ENCODE data around the gene C2CD4D. TPM values are rescaled to one million over a fixed set of nuclear protein-coding genes. Genes with fewer than 3 reads are reported as not detected.

The C2CD4D gene
- total and polyA plus RNA-seq, 9 donors = 0.07 to 0.27 (median 0.18) TPM; not detected in 2

GRCh38 chr1:151825751-151826660, 13.6 kb downstream of the C2CD4D start:
- DNase-seq = no peak
- Histone ChIP-seq H3K36me3 (ENCODE audit: control insufficient read depth, insufficient read depth, low read length) (no peaks in the 10 kb centered on the region), H3K27ac (ENCODE audit: low read length) (peak overlapping the region; percentile 66), H3K27me3 (ENCODE audit: control insufficient read depth, insufficient read depth, low read length) (peaks cover 2% of the 10 kb centered on the region), H3K4me1 (ENCODE audit: control insufficient read depth, insufficient read depth, low read length) (peaks cover 43% of the 10 kb centered on the region), H3K4me3 (ENCODE audit: low read length) (no peak overlapping the region), H3K9me3 (replicated peaks; ENCODE audit: control insufficient read depth, low read depth, low read length) (no peaks in the 10 kb centered on the region)
- WGBS (ENCODE audit: insufficient coverage) = 17% methylated on average over 5 of the region's 21 CpGs

- Histone ChIP-seq H3K27me3 (ENCODE audit: control insufficient read depth, insufficient read depth, low read length) (peaks cover 2% of the 10 kb centered on the region), H3K9me3 (replicated peaks; ENCODE audit: control insufficient read depth, low read depth, low read length) (no peaks in the 10 kb centered on the region), H3K27ac (ENCODE audit: low read length) (peak overlapping the region; percentile 66), H3K4me3 (ENCODE audit: low read length) (no peak overlapping the region), H3K4me1 (ENCODE audit: control insufficient read depth, insufficient read depth, low read length) (peaks cover 39% of the 10 kb centered on the region), H3K36me3 (ENCODE audit: control insufficient read depth, insufficient read depth, low read length) (no peaks in the 10 kb centered on the region)
- DNase-seq = peak; percentile 56
- 87% methylated on average over 7 of the region's 9 CpGs for WGBS (ENCODE audit: insufficient coverage)
Observed at GRCh38 chr1:151825204-151825603, 14.4 kb downstream of the C2CD4D start.

- Histone ChIP-seq H3K4me1 (ENCODE audit: control insufficient read depth, insufficient read depth, low read length) (peaks cover 29% of the 10 kb centered on the region), H3K27ac (ENCODE audit: low read length) (no peak overlapping the region), H3K9me3 (replicated peaks; ENCODE audit: control insufficient read depth, low read depth, low read length) (no peaks in the 10 kb centered on the region), H3K36me3 (ENCODE audit: control insufficient read depth, insufficient read depth, low read length) (no peaks in the 10 kb centered on the region), H3K4me3 (ENCODE audit: low read length) (no peak overlapping the region), H3K27me3 (ENCODE audit: control insufficient read depth, insufficient read depth, low read length) (peaks cover under 1% of the 10 kb centered on the region)
- 79% methylated on average over 7 of the region's 8 CpGs for WGBS (ENCODE audit: insufficient coverage)
- no peak for DNase-seq
Observed at GRCh38 chr1:151823175-151823574, 16.4 kb downstream of the C2CD4D start.

GRCh38 chr1:151822404-151822803, 17.2 kb downstream of the C2CD4D start:
- Histone ChIP-seq H3K27ac (ENCODE audit: low read length) (no peak overlapping the region), H3K9me3 (replicated peaks; ENCODE audit: control insufficient read depth, low read depth, low read length) (no peaks in the 10 kb centered on the region), H3K36me3 (ENCODE audit: control insufficient read depth, insufficient read depth, low read length) (no peaks in the 10 kb centered on the region), H3K27me3 (ENCODE audit: control insufficient read depth, insufficient read depth, low read length) (no peaks in the 10 kb centered on the region), H3K4me1 (ENCODE audit: control insufficient read depth, insufficient read depth, low read length) (peaks cover 31% of the 10 kb centered on the region), H3K4me3 (ENCODE audit: low read length) (no peak overlapping the region)
- no peak for DNase-seq
- WGBS (ENCODE audit: insufficient coverage) = 17% methylated on average over 2 of the region's 7 CpGs

- Histone ChIP-seq H3K36me3 (ENCODE audit: control insufficient read depth, insufficient read depth, low read length) (peaks cover 2% of the 10 kb centered on the region), H3K27ac (ENCODE audit: low read length) (no peak overlapping the region), H3K4me3 (ENCODE audit: low read length) (no peak overlapping the region), H3K4me1 (ENCODE audit: control insufficient read depth, insufficient read depth, low read length) (peaks cover 38% of the 10 kb centered on the region), H3K9me3 (replicated peaks; ENCODE audit: control insufficient read depth, low read depth, low read length) (no peaks in the 10 kb centered on the region), H3K27me3 (ENCODE audit: control insufficient read depth, insufficient read depth, low read length) (no peaks in the 10 kb centered on the region)
- WGBS (ENCODE audit: insufficient coverage) = no CpG with 5 or more reads among the region's 2 CpGs
- no peak for DNase-seq
Observed at GRCh38 chr1:151820940-151821339, 18.7 kb downstream of the C2CD4D start.

GRCh38 chr1:151819976-151820623, 19.5 kb downstream of the C2CD4D start:
- Histone ChIP-seq H3K9me3 (replicated peaks; ENCODE audit: control insufficient read depth, low read depth, low read length) (no peaks in the 10 kb centered on the region), H3K4me1 (ENCODE audit: control insufficient read depth, insufficient read depth, low read length) (peaks cover 34% of the 10 kb centered on the region), H3K4me3 (ENCODE audit: low read length) (no peak overlapping the region), H3K27ac (ENCODE audit: low read length) (no peak overlapping the region), H3K27me3 (ENCODE audit: control insufficient read depth, insufficient read depth, low read length) (no peaks in the 10 kb centered on the region), H3K36me3 (ENCODE audit: control insufficient read depth, insufficient read depth, low read length) (peaks cover 2% of the 10 kb centered on the region)
- no peak for DNase-seq
- WGBS (ENCODE audit: insufficient coverage) = 77% methylated on average over 4 of the region's 7 CpGs

- Histone ChIP-seq H3K4me1 (ENCODE audit: control insufficient read depth, insufficient read depth, low read length) (peaks cover 31% of the 10 kb centered on the region), H3K27me3 (ENCODE audit: control insufficient read depth, insufficient read depth, low read length) (no peaks in the 10 kb centered on the region), H3K27ac (ENCODE audit: low read length) (no peak overlapping the region), H3K9me3 (replicated peaks; ENCODE audit: control insufficient read depth, low read depth, low read length) (no peaks in the 10 kb centered on the region), H3K4me3 (ENCODE audit: low read length) (no peak overlapping the region), H3K36me3 (ENCODE audit: control insufficient read depth, insufficient read depth, low read length) (peaks cover 2% of the 10 kb centered on the region)
- 89% methylated on average over 10 of the region's 12 CpGs for WGBS (ENCODE audit: insufficient coverage)
- no peak for DNase-seq
Observed at GRCh38 chr1:151819227-151819835, 20.3 kb downstream of the C2CD4D start.

GRCh38 chr1:151817353-151817730, 22.3 kb downstream of the C2CD4D start:
- H3K36me3 ChIP-seq (ENCODE audit: control insufficient read depth, insufficient read depth, low read length) = peaks cover 2% of the 10 kb centered on the region
- H3K9me3 ChIP-seq (replicated peaks; ENCODE audit: control insufficient read depth, low read depth, low read length) = no peaks in the 10 kb centered on the region
- peak overlapping the region; percentile 3 for H3K27ac ChIP-seq (ENCODE audit: low read length)
- H3K27me3 ChIP-seq (ENCODE audit: control insufficient read depth, insufficient read depth, low read length) = no peaks in the 10 kb centered on the region
- H3K4me1 ChIP-seq (ENCODE audit: control insufficient read depth, insufficient read depth, low read length) = peaks cover 26% of the 10 kb centered on the region
- no peak overlapping the region for H3K4me3 ChIP-seq (ENCODE audit: low read length)
- DNase-seq = peak; percentile 60
- 24% methylated on average over 6 of the region's 7 CpGs for WGBS (ENCODE audit: insufficient coverage)

- no peak for DNase-seq
- H3K4me1 ChIP-seq (ENCODE audit: control insufficient read depth, insufficient read depth, low read length) = peaks cover 26% of the 10 kb centered on the region
- H3K27ac ChIP-seq (ENCODE audit: low read length) = no peak overlapping the region
- peaks cover 2% of the 10 kb centered on the region for H3K36me3 ChIP-seq (ENCODE audit: control insufficient read depth, insufficient read depth, low read length)
- no peaks in the 10 kb centered on the region for H3K9me3 ChIP-seq (replicated peaks; ENCODE audit: control insufficient read depth, low read depth, low read length)
- no peak overlapping the region for H3K4me3 ChIP-seq (ENCODE audit: low read length)
- WGBS (ENCODE audit: insufficient coverage) = 89% methylated on average over 13 of the region's 26 CpGs
- H3K27me3 ChIP-seq (ENCODE audit: control insufficient read depth, insufficient read depth, low read length) = no peaks in the 10 kb centered on the region
Observed at GRCh38 chr1:151816548-151817352, 22.9 kb downstream of the C2CD4D start.
